ENCODE data around the gene CUEDC1. TPM values are rescaled to one million over a fixed set of nuclear protein-coding genes. Genes with fewer than 3 reads are reported as not detected.

The CUEDC1 gene
- total and polyA plus RNA-seq, 2 experiments from 2014 or later: 11.1 to 13.6 TPM

DNA sequence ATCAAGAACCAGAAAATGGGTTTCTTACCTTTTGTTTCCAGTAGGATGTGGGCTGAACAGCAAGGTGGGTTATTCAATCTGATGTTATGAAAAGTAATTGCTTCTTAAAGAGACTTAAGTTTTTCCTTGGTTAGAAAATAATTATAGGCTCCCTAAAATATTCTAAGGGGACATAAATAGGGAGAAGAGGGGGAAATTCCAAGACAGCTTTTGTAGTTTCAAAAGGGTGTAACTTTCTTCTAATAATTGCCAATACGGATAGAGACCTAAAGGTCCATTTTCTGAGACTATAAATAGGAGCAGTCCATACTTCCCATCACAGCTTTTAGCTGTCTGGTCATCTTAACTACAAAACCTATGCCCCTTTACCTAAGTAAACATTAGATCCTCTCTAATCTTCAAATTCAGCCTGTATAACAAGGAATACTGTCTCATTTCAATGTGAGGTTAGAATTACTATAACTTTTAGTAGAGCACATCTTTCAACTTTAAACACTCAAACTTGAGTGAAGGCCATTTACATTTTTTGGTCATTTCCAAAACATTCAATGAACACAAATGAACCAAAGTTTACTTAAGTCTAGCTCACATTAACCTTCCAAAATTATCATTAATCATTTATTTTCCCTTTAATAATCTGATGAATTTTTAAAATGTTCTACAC, 46.4 kb upstream of the CUEDC1 start:
- TF ChIP-seq EZH2 (IDR thresholded peaks at IDR 0.05; ENCODE audit: insufficient read depth, poor library complexity, severe bottlenecking) (no peak), EZH2phosphoT487 (IDR thresholded peaks at IDR 0.05; ENCODE audit: insufficient read depth, low read depth) (no peak)
- H3K9me2 ChIP-seq (ENCODE audit: insufficient read depth): no peaks in the 10 kb centered on the region
- in situ Hi-C loops (cut with MboI): no loop called here
- H3K9ac ChIP-seq: peak overlapping the region; percentile 14
- H4K20me1 ChIP-seq (ENCODE audit: insufficient read depth): peaks cover 23% of the 10 kb centered on the region
- H3K4me3 ChIP-seq: no peak overlapping the region
- H3F3A ChIP-seq (ENCODE audit: insufficient read depth): peaks cover 86% of the 10 kb centered on the region
- H2AFZ ChIP-seq: no peak overlapping the region
- no peak for DNase-seq
- peak overlapping the region; percentile 4 for H3K4me2 ChIP-seq (ENCODE audit: unreplicated experiment)
- 59 to 71% methylated on average over 1 of the region's 1 CpG for WGBS, 2 experiments (ENCODE audit: low coverage in 1 of 2, low lambda C conversion rate in 2 of 2, missing lambda C conversion rate in 2 of 2)
- H3K9me3 ChIP-seq (ENCODE audit: low read depth): no peaks in the 10 kb centered on the region
- no peaks in the 10 kb centered on the region for H3K27me3 ChIP-seq (replicated peaks; ENCODE audit: insufficient read depth)
- no peak overlapping the region for H3K27ac ChIP-seq
- peaks cover 84% of the 10 kb centered on the region for H3K79me2 ChIP-seq (ENCODE audit: insufficient read depth)
- peaks cover 43% of the 10 kb centered on the region for H3K4me1 ChIP-seq (ENCODE audit: insufficient read depth)
- H3K36me3 ChIP-seq (ENCODE audit: low read depth): peaks cover 71% of the 10 kb centered on the region

DNA sequence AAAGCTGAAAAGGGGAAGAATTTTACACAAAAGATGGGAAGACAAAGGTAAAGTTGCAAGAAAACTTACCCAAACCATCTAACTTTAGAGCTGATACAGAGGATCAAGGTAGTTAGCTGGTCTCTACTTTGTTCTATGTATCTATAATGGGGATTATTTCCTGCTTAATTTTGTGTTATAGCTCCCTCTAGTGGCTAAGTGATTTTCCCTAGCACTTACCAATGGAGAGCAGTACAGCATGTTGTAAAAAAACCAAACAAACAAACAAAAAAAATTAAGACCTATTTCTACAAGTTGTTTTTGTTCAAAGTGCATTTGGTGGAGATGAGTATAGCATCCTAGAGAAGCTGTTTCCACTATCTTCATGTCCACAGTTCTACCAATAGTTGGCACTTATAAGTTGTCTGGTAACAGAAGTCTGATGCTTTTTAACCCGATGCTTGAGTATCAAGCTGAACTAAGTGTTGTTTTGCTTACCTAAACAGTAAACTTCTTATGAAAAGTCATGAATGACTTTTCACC, 44.3 kb upstream of the CUEDC1 start:
- TF ChIP-seq EZH2 (IDR thresholded peaks at IDR 0.05; ENCODE audit: insufficient read depth, poor library complexity, severe bottlenecking): no peak
- TF ChIP-seq EZH2phosphoT487 (IDR thresholded peaks at IDR 0.05; ENCODE audit: insufficient read depth, low read depth): no peak
- Histone ChIP-seq H3K4me1 (ENCODE audit: insufficient read depth) (peaks cover 43% of the 10 kb centered on the region), H3K27ac (no peak overlapping the region), H3F3A (ENCODE audit: insufficient read depth) (peaks cover 94% of the 10 kb centered on the region), H3K9me2 (ENCODE audit: insufficient read depth) (no peaks in the 10 kb centered on the region), H2AFZ (no peak overlapping the region), H3K27me3 (replicated peaks; ENCODE audit: insufficient read depth) (no peaks in the 10 kb centered on the region), H3K36me3 (ENCODE audit: low read depth) (peaks cover 66% of the 10 kb centered on the region), H3K4me3 (no peak overlapping the region), H4K20me1 (ENCODE audit: insufficient read depth) (peaks cover 15% of the 10 kb centered on the region; the same call in 1 of the 2 replicates), H3K79me2 (ENCODE audit: insufficient read depth) (peaks cover 69% of the 10 kb centered on the region), H3K9ac (no peak overlapping the region), H3K9me3 (ENCODE audit: low read depth) (no peaks in the 10 kb centered on the region), H3K4me2 (ENCODE audit: unreplicated experiment) (no peak overlapping the region)
- in situ Hi-C loops (cut with MboI): loop anchor here (5.0 kb wide), 1 partner anchor 147 kb away; the partner anchor contains the start of gene MRPS23
- DNase-seq: peak; percentile 74
- WGBS, 2 experiments (ENCODE audit: low coverage in 1 of 2, low lambda C conversion rate in 2 of 2, missing lambda C conversion rate in 2 of 2): 92 to 100% methylated on average over 1 of the region's 1 CpG

DNA sequence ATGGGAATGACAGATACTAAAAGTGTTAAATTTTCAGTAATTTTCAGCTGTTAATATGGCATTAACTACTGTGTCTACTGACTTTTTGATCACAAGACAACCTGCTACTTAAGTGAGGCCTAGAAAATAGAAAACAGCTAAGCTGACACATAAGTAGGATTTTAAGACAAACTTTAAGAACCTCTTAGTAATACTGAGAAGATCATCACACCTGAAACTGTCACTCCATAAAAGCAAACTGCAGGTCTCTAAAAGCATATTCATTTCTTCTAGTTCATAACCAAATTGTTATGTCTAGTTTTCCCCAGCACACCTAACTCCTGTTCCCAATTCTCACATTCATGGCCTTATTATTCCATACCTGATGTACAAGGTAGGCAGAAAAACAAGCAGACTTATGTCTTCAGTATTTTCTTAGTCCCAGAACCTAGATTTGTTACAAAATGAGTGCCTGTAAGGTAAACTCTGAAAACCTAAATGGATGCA, 43.8 kb upstream of the CUEDC1 start:
- DNase-seq: no peak
- Histone ChIP-seq H3K4me3 (no peak overlapping the region), H3K9ac (no peak overlapping the region), H2AFZ (no peak overlapping the region), H3K36me3 (ENCODE audit: low read depth) (peaks cover 61% of the 10 kb centered on the region), H3K79me2 (ENCODE audit: insufficient read depth) (peaks cover 69% of the 10 kb centered on the region), H3K4me2 (ENCODE audit: unreplicated experiment) (no peak overlapping the region), H3K9me3 (ENCODE audit: low read depth) (no peaks in the 10 kb centered on the region), H3K27ac (no peak overlapping the region), H3K9me2 (ENCODE audit: insufficient read depth) (no peaks in the 10 kb centered on the region), H4K20me1 (ENCODE audit: insufficient read depth) (0 out of 2 replicates have a peak, but pooled peaks cover 10% of the 10 kb centered on the region), H3K27me3 (replicated peaks; ENCODE audit: insufficient read depth) (no peaks in the 10 kb centered on the region), H3K4me1 (ENCODE audit: insufficient read depth) (peaks cover 38% of the 10 kb centered on the region), H3F3A (ENCODE audit: insufficient read depth) (peaks cover 94% of the 10 kb centered on the region)
- in situ Hi-C loops (cut with MboI): loop anchor here (5.0 kb wide), 1 partner anchor 147 kb away; the partner anchor contains the start of gene MRPS23
- TF ChIP-seq EZH2 (IDR thresholded peaks at IDR 0.05; ENCODE audit: insufficient read depth, poor library complexity, severe bottlenecking): no peak
- TF ChIP-seq EZH2phosphoT487 (IDR thresholded peaks at IDR 0.05; ENCODE audit: insufficient read depth, low read depth): no peak

DNA sequence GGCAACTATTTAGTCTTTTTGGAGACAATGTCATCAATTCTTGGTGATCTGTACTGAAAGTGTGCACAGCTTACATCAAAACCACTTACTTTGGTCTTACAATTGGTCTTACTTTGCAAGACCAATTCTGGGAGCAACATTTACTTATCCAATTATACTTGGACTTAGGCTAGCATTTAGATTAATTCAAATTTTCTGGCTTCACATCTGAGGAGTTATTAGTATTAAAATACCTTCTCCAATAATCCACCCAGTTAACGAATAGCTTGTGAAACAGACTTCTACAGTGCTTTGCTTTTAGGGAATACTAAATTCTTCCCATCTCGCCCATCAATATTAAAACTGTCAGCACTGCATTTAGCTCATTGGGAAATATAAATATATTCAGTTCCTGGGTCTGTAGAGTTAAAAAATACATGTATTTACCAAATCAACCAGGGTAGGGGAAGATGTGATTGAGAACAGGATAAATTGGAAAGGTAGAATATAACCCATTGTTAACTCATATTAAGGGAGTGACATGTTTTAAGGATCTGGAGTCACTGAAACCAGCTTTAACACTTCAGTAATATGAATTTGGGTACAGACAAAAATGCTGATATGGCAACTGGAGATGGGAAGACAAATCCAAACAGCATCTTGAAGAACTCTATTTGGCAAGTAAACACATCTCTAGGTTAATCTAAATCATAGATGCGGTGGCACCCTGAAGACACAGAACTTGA, 42.0 kb upstream of the CUEDC1 start:
- H3K9me2 ChIP-seq (ENCODE audit: insufficient read depth): no peaks in the 10 kb centered on the region
- H4K20me1 ChIP-seq (ENCODE audit: insufficient read depth): 0 out of 2 replicates have a peak, but pooled peaks cover 3% of the 10 kb centered on the region
- no peaks in the 10 kb centered on the region for H3K9me3 ChIP-seq (ENCODE audit: low read depth)
- peaks cover 43% of the 10 kb centered on the region for H3K36me3 ChIP-seq (ENCODE audit: low read depth)
- 99 to 100% methylated on average over 3 of the region's 3 CpGs for WGBS, 2 experiments (ENCODE audit: low coverage in 1 of 2, low lambda C conversion rate in 2 of 2, missing lambda C conversion rate in 2 of 2)
- in situ Hi-C loops (cut with MboI): loop anchor here (5.0 kb wide), 1 partner anchor 145 kb away; the partner anchor contains the start of gene MRPS23
- no peaks in the 10 kb centered on the region for H3K27me3 ChIP-seq (replicated peaks; ENCODE audit: insufficient read depth)
- no peak overlapping the region for H2AFZ ChIP-seq
- TF ChIP-seq EZH2 (IDR thresholded peaks at IDR 0.05; ENCODE audit: insufficient read depth, poor library complexity, severe bottlenecking) (no peak), EZH2phosphoT487 (IDR thresholded peaks at IDR 0.05; ENCODE audit: insufficient read depth, low read depth) (no peak)
- peaks cover 90% of the 10 kb centered on the region for H3F3A ChIP-seq (ENCODE audit: insufficient read depth)
- DNase-seq: no peak
- no peak overlapping the region for H3K9ac ChIP-seq
- H3K4me1 ChIP-seq (ENCODE audit: insufficient read depth): peaks cover 21% of the 10 kb centered on the region
- no peak overlapping the region for H3K27ac ChIP-seq
- peaks cover 58% of the 10 kb centered on the region for H3K79me2 ChIP-seq (ENCODE audit: insufficient read depth)
- no peak overlapping the region for H3K4me2 ChIP-seq (ENCODE audit: unreplicated experiment)
- H3K4me3 ChIP-seq: no peak overlapping the region
